HepG2 (cell line): ENCODE data around the gene NEAT1. TPM values are rescaled to one million over a fixed set of nuclear protein-coding genes. Genes with fewer than 3 reads are reported as not detected.

Experiments
- KDM1A ChIP-seq: IDR thresholded peaks from 2 replicates; pipeline ENCODE4 v1.6.1; 2016; ENCODE audit warnings: missing compliant biosample characterization
- KDM6A ChIP-seq: IDR thresholded peaks from 2 replicates; pipeline ENCODE4 v1.6.1; 2016; ENCODE audit warnings: low read depth
- RBM22 ChIP-seq: fragments of 200-400 bp; formaldehyde crosslinking; optimal IDR thresholded peaks from 2 replicates; pipeline ENCODE3; 2017; ENCODE audit warnings: mild to moderate bottlenecking, low read length, moderate library complexity
- SIX4 ChIP-seq: sonication (generic); formaldehyde crosslinking; IDR thresholded peaks from 2 replicates; pipeline ENCODE4 v1.4.0; 2020; ENCODE audit warnings: missing genetic modification reagents
- TFDP2 ChIP-seq: sonication (generic); formaldehyde crosslinking; IDR thresholded peaks from 2 replicates; pipeline ENCODE4 v1.4.0; 2020; ENCODE audit warnings: missing genetic modification reagents
- ZNF121 ChIP-seq: sonication (generic); formaldehyde crosslinking; IDR thresholded peaks from 2 replicates; pipeline ENCODE4 v1.5.0; 2020; ENCODE audit warnings: mild to moderate bottlenecking, missing genetic modification reagents
- ZNF296 ChIP-seq: sonication (generic); formaldehyde crosslinking; conservative IDR thresholded peaks from 2 replicates; pipeline ENCODE4 v1.5.0; 2020; ENCODE audit warnings: mild to moderate bottlenecking, missing genetic modification reagents
- polyA plus RNA-seq, 8 experiments: library from polyadenylated mRNA; depleted of rRNA in 3 of 8; stranded (reverse) in 7 of 8; unstranded in 1 of 8; fragments of >200 nt; fragmentation: Illumina TruSeq in 4 of 8; extraction: Trizol in 4 of 8; gene quantifications; 2 replicates each; pipeline versions ENCODE4 v1.2.1 to v1.2.3, GENCODE V29; 2011 to 2016; ENCODE audit warnings: low read depth in 4 of 8, missing spikeins in 1 of 8, mixed read lengths in 1 of 8; ENCODE audit not compliant: insufficient read depth in 1 of 8
- total RNA-seq, 5 experiments: library from RNA; depleted of rRNA; stranded (reverse); fragments of >200 nt; fragmentation: Illumina TruSeq; extraction: Trizol; gene quantifications; 2 replicates each; pipeline ENCODE4 v1.2.3, GENCODE V29; 2016; ENCODE audit warnings: low read depth in 1 of 5
- TF ChIP-seq, protein P1 (sequence below): sonication (generic); formaldehyde crosslinking; IDR thresholded peaks from 2 replicates; pipeline ENCODE4 v1.9.0; 2021; ENCODE audit warnings: mild to moderate bottlenecking, missing genetic modification reagents
- TF ChIP-seq, protein P2 (sequence below): sonication (generic); formaldehyde crosslinking; IDR thresholded peaks from 2 replicates; pipeline ENCODE4 v1.4.0; 2020; ENCODE audit warnings: mild to moderate bottlenecking, missing genetic modification reagents, borderline replicate concordance
- TF ChIP-seq, protein P3 (sequence below): IDR thresholded peaks from 2 replicates; pipeline ENCODE4 v1.6.1; 2012; ENCODE audit warnings: inconsistent platforms
- TF ChIP-seq, protein P4 (sequence below): sonication (generic); formaldehyde crosslinking; IDR thresholded peaks from 2 replicates; pipeline ENCODE4 v1.5.0; 2020; ENCODE audit warnings: missing genetic modification reagents
- TF ChIP-seq, protein P5 (sequence below): sonication (generic); formaldehyde crosslinking; IDR thresholded peaks from 2 replicates; pipeline ENCODE4 v1.8.0; 2022; ENCODE audit warnings: missing genetic modification reagents, low read depth, mild to moderate bottlenecking, borderline replicate concordance

NEAT1 gene
- total and polyA plus RNA-seq, 2 of the 13 experiments (the other 11 are each of a cell fraction or from before 2014, with no cell fraction given): 20.5 to 41.2 TPM

- TF ChIP-seq KDM1A (no peak; the same call in 1 of the 2 replicates), ZNF121 (CRISPR knock-in tag) (peak; percentile 97), RBM22 (no peak), ZNF296 (no peak), SIX4 (CRISPR knock-in tag) (peak; percentile 23), KDM6A (CRISPR knock-in tag) (peak; percentile 49; the same call in 1 of the 2 replicates), TFDP2 (CRISPR knock-in tag) (peak; percentile 92)
- TF ChIP-seq, protein P1, sequence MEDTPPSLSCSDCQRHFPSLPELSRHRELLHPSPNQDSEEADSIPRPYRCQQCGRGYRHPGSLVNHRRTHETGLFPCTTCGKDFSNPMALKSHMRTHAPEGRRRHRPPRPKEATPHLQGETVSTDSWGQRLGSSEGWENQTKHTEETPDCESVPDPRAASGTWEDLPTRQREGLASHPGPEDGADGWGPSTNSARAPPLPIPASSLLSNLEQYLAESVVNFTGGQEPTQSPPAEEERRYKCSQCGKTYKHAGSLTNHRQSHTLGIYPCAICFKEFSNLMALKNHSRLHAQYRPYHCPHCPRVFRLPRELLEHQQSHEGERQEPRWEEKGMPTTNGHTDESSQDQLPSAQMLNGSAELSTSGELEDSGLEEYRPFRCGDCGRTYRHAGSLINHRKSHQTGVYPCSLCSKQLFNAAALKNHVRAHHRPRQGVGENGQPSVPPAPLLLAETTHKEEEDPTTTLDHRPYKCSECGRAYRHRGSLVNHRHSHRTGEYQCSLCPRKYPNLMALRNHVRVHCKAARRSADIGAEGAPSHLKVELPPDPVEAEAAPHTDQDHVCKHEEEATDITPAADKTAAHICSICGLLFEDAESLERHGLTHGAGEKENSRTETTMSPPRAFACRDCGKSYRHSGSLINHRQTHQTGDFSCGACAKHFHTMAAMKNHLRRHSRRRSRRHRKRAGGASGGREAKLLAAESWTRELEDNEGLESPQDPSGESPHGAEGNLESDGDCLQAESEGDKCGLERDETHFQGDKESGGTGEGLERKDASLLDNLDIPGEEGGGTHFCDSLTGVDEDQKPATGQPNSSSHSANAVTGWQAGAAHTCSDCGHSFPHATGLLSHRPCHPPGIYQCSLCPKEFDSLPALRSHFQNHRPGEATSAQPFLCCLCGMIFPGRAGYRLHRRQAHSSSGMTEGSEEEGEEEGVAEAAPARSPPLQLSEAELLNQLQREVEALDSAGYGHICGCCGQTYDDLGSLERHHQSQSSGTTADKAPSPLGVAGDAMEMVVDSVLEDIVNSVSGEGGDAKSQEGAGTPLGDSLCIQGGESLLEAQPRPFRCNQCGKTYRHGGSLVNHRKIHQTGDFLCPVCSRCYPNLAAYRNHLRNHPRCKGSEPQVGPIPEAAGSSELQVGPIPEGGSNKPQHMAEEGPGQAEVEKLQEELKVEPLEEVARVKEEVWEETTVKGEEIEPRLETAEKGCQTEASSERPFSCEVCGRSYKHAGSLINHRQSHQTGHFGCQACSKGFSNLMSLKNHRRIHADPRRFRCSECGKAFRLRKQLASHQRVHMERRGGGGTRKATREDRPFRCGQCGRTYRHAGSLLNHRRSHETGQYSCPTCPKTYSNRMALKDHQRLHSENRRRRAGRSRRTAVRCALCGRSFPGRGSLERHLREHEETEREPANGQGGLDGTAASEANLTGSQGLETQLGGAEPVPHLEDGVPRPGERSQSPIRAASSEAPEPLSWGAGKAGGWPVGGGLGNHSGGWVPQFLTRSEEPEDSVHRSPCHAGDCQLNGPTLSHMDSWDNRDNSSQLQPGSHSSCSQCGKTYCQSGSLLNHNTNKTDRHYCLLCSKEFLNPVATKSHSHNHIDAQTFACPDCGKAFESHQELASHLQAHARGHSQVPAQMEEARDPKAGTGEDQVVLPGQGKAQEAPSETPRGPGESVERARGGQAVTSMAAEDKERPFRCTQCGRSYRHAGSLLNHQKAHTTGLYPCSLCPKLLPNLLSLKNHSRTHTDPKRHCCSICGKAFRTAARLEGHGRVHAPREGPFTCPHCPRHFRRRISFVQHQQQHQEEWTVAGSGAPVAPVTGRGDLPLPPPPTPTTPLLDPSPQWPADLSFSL: no peak
- TF ChIP-seq, protein P2, sequence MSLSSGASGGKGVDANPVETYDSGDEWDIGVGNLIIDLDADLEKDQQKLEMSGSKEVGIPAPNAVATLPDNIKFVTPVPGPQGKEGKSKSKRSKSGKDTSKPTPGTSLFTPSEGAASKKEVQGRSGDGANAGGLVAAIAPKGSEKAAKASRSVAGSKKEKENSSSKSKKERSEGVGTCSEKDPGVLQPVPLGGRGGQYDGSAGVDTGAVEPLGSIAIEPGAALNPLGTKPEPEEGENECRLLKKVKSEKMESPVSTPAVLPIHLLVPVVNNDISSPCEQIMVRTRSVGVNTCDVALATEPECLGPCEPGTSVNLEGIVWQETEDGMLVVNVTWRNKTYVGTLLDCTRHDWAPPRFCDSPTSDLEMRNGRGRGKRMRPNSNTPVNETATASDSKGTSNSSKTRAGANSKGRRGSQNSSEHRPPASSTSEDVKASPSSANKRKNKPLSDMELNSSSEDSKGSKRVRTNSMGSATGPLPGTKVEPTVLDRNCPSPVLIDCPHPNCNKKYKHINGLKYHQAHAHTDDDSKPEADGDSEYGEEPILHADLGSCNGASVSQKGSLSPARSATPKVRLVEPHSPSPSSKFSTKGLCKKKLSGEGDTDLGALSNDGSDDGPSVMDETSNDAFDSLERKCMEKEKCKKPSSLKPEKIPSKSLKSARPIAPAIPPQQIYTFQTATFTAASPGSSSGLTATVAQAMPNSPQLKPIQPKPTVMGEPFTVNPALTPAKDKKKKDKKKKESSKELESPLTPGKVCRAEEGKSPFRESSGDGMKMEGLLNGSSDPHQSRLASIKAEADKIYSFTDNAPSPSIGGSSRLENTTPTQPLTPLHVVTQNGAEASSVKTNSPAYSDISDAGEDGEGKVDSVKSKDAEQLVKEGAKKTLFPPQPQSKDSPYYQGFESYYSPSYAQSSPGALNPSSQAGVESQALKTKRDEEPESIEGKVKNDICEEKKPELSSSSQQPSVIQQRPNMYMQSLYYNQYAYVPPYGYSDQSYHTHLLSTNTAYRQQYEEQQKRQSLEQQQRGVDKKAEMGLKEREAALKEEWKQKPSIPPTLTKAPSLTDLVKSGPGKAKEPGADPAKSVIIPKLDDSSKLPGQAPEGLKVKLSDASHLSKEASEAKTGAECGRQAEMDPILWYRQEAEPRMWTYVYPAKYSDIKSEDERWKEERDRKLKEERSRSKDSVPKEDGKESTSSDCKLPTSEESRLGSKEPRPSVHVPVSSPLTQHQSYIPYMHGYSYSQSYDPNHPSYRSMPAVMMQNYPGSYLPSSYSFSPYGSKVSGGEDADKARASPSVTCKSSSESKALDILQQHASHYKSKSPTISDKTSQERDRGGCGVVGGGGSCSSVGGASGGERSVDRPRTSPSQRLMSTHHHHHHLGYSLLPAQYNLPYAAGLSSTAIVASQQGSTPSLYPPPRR: peak; percentile 87
- TF ChIP-seq, protein P3, sequence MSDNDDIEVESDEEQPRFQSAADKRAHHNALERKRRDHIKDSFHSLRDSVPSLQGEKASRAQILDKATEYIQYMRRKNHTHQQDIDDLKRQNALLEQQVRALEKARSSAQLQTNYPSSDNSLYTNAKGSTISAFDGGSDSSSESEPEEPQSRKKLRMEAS: peak; percentile 89
- TF ChIP-seq, protein P4, sequence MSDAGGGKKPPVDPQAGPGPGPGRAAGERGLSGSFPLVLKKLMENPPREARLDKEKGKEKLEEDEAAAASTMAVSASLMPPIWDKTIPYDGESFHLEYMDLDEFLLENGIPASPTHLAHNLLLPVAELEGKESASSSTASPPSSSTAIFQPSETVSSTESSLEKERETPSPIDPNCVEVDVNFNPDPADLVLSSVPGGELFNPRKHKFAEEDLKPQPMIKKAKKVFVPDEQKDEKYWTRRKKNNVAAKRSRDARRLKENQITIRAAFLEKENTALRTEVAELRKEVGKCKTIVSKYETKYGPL (CRISPR knock-in tag): no peak
- TF ChIP-seq, protein P5, sequence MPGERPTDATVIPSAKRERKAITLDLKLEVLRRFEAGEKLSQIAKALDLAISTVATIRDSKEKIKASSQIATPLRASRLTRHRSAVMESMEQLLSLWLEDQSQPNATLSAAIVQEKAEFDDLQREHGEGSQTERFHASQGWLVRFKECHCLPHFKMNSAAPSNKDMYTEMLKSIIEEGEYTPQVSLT: no peak; the same call in 1 of the 2 replicates
Observed at GRCh38 chr11:65382033-65382803, 40.4 kb upstream of the NEAT1 start, which contains the start of gene SLC25A45 (continued).
